D341Med (cell line): ENCODE data around the gene YPEL5.
"Not testable (repeated sequence)": the region's sequence is repeated elsewhere in the genome, so short reads cannot be mapped to it uniquely, and the experiment has no call there.

ENCODE experiments used
- DNase-seq: peaks from one replicate; pipeline ENCODE4 v3.0.0; 2012; ENCODE audit warnings: low spot score

YPEL5 gene

DNA sequence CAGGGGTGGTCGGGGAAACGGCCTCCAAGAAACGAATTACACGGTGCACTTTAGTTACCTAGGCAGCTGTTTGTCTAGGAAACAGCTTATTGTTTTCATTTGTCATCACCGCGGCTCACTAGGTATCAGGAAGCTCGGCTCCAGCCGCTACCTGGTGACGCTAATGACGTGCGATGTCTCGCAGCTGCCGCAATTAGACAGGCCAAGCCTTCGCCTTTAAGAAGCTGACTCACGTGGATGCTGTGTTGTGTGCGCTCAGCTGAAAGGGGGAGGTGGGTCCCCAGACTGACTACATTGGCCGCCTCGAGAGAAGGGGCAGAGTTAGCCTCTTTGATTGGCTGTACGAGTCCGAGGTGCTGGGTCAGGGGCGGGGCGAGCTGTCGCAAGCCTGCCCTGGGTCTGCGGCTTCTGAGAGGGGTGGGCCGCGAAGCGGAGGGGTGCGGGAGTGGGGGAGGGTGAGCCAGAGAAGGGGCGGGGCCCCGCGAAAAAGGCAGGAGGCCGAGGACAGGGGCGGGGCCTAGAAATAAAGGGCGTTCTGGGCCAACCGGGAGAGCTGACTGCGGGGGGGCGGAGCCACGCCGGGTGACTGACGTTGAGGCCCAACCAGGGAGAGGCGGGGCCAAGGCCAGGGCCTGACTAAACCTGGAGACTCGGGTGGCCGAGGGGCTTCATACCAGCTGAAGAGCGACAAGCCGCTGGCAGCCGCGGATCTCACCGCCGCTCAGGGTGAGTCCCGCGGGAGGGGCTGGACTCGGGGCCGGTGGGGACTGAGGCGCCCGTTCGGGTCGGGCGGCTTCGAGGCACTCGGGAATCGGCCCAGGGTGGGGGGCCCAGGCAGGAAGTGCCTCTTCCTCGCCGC is at the start of gene YPEL5:
Gene YPEL5 (plus strand): TSS at position 671 of the 859 bp plus-strand sequence. CDS start 9,645 bp downstream, outside the sequence.
- DNase-seq: peak; percentile 94

DNA sequence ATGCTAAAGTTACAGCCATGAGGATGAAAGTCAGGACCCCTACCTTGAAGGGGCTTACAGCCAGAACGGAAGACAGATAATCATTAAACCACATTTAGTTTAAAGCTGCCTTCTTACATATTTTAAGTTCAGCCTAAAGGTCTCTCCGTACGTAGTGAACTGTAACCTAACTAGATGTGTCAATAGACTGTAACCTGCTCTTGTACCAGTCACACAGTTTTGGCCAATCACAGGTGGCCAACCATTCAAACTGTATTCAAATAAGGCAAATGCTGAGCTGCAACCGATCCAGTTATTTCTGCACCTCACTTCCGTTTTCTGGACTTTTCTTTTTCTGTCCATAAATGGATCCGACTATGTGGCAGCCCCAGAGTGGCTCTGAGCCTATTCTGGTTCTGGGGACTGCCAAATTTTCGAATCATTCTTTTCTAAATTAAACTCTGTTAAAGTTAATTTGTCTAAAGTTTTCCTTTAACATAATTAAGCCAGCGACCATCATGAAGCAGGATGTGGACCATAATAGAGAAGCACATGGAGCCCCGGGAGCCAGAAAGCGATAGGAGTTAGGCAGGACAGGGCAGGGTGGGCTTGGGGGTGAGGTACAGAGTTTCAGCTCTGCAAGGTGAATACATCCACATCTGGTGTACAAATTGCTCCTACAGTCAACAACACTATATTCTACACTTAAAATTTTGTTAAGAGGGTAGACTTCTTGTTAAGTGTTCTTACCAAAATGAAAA is 48.4 kb upstream of the YPEL5 start:
- DNase-seq: no peak

DNA sequence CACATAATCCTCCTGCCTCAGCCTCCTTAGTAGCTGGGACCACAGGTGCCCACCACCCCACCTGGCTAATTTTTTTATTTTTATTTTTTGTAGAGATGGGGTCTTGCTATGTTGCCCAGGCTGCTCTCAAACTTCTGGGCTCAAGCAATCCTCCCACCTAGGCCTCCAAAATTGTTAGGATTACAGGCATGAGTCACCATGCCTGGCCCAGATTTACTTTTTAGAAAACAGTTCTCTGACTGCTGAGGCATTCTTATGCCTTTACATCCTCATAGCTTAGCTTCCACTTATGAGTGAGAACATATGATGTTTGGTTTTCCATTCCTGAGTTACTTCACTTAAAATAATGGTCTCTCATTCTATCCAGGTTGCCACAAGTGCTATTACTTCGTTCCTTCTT is 47.4 kb upstream of the YPEL5 start:
- DNase-seq: not testable (repeated sequence)

DNA sequence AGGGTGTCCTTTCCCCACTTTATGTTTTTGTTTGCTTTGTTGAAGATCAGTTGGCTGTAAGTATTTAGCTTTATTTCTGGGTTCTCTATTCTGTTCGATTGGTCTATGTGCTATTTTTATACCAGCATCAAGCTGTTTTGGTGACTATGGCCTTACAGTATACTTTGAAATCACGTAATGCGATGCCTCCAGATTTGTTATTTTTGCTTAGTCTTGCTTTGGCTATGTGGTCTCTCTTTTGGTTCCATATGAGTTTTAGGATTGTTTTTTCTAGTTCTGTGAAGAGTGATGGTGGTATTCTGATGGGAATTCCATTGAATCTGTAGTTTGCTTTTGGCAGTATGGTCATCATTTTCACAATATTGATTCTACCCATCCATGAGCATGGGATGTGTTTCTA is 46.1 kb upstream of the YPEL5 start:
- not testable (repeated sequence) for DNase-seq

DNA sequence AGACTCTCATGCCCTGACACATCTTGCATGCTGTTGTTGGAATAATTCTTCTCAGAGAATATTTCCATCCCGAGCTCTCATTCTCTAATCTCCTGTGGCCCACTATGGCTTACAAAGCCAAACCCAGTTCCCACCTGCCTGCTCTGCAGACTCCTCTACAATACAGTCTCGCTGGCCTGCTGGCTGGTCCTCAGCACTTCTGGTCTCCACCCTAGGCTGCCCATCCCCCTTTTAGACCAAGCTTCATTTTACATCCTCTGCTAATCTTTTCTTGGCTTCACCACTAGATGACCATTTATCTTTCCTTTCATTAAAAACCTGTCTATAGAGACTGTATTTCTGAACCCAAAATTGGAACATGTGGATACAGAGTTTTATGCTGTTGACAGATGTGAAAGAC is 42.5 kb upstream of the YPEL5 start:
- no peak for DNase-seq

DNA sequence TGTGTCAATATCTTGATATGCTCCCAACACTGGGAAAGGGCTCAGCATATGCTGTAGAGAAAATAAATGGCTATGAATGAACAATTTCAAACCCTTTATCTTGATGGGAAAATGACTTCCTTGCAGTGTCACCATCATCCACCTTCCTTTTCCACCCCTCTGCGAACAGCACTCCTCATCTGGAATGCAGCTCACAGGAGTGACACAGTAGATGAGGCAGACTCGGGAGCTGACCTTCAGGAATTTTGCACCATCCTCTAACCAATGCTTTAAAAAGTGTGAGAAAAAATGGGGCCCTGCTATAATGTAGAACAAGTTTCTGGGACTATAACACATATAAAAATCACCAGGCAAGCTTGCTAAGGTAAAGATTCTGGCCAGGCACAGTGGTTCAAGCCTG is 41.3 kb upstream of the YPEL5 start:
- no peak for DNase-seq

DNA sequence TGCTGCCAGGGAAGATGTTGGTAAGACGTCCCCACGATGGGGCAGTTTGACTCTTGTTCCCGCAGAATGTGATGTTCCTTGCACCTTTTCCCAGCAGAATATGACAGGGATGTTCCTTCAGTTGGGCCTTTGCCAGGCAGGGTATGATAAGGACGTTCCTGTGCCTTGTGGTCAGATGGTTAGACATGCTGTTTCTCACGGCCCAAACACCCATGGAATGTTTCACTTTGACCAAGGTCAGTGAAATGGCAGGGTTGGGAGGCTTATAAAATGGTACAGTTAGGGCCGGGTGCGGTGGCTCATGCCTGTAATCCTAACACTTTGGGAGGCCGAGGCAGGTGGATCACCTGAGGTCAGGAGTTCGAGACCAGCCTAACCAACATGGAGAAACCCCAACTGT is 40.3 kb upstream of the YPEL5 start:
- no peak for DNase-seq

DNA sequence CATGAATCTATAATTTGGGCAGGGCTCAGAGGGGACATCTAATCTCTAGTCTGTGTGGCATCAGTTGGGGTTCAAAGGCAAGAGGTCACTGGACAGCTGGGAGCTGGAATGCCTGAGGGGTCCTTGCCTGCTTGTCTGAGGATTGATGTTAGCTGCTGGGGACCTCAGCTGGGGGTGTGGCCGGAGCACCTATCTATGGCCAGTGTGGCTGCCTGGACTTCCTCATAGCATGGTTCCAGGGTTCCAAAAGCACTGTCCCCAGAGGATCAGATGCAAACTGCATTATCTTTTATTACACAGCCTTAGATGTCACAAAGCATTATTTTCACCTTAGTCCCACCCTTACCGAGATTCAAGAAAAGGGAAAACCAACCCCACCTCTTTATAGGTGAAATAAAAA is 38.6 kb upstream of the YPEL5 start:
- no peak for DNase-seq

DNA sequence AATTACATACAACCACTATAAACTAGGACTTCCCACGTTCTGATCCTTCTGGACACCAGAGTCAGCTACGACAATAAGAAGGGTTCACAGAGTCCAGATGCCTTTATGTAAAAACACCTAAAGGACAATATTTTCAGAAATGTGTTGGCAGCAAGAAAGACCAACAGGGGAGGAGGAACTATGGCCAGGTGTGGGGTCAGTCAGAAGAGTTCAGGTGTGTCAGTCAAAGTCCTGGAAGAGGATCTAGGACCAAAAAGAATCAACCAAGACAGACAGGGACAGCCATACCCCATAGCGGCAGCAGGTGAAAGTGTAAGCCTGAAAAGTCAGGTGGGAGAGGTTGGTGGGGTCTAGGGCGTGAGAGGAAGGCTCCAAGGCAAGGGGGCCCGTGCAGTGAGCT is 38.0 kb upstream of the YPEL5 start:
- DNase-seq: no peak

DNA sequence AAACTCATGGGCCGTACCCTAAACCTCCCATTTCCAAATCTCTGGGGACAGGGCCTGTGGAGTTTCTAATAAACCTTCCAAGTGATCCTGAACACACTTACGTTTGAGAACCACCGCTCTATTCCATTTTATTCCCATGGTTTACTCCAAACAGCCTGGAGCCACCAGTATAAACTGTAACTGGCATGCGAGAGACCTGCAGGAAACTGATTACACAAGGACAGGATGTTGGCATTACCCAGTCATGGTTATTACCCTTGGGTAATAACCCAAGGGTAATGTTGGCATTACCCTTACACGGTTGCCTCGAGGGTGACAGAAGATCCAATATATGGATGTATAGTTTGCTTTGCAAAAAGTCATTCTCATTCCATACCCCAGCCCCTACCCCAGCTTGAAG is 37.0 kb upstream of the YPEL5 start:
- DNase-seq: no peak

DNA sequence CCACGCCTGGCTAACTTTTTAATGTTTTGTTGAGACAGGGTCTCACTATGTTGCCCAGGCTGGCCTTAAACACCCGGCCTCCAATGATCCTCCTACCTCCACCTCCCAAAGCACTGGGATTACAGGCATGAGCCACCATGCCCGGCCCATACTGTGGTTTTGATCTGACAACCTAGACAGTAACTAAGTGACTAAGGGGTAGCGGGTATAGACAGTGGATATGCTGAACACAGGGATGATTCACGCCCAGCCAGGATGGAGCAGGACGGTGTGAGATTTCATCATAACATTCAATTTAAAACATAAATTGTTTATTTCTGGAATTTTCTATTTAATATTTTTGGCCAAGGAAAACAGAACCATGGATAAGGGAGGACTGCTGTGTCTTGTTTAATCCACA is 36.0 kb upstream of the YPEL5 start:
- DNase-seq: no peak

DNA sequence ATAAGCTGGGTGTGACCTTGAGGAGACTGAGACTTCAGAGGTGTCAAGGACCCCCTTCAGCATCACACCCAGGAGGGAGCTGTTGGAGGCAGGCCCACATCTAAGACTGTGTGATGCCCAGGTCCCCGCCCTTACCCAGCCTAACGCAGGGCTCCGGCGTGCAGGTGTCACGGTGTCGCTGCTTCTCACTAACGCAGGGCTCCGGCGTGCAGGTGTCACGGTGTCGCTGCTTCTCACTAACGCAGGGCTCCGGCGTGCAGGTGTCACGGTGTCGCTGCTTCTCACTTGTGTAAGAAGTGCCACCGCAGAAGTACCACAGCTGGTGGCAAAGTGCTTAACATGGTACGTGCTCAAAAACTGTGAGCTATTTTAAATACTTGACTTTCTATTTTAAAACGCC is 35.6 kb upstream of the YPEL5 start:
- not testable (repeated sequence) for DNase-seq

DNA sequence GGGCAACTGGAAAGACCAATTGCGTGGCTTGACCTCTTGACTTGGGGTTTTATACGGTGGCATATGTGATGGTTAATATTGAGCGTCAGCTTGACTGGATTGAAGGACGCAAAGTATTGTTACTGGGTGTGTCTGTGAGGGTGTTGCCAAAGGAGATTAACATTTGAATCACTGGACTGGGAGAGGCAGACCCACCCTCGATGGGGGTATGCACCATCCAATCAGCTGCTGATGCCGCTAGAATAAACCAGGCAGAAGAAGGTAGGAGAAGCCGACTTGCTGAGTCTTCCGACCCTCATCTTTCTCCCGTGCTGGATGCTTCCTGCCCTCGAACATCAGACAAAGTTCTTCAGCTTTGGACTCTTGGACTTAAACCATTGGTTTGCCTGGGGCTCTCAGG is 34.2 kb upstream of the YPEL5 start:
- no peak for DNase-seq

DNA sequence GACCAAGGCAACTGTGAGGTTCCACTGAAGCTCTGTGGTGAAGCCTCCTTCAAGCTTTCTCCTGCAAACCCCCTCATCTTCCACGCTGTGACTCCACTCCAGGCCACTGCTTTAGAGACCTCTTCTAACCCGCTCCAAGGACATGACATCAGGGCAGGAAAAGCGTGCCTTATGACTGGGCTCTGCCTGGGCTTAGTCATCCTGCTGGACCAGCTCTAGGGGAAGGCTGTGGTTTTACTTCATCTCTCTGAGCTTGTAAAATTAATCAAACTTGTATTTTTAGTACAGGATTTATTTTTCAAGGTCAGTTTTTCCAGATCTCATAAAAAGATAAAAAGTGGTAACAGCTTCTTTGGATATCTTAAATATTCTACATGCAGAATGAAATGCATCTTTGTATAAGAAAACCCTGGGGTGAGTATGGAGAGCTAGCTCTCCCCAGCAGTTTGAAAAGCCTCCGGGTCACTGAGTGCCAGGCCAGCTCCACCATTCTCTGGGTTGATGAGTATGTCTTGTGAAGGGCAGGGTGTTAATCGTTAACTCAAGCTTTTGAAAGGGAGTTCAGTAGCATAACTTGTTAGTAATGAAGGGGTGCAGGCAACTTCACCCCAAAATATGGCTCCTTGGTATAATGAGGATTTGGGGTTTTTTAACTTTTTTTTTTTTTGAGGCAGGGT is 33.1 kb upstream of the YPEL5 start:
- DNase-seq: no peak

DNA sequence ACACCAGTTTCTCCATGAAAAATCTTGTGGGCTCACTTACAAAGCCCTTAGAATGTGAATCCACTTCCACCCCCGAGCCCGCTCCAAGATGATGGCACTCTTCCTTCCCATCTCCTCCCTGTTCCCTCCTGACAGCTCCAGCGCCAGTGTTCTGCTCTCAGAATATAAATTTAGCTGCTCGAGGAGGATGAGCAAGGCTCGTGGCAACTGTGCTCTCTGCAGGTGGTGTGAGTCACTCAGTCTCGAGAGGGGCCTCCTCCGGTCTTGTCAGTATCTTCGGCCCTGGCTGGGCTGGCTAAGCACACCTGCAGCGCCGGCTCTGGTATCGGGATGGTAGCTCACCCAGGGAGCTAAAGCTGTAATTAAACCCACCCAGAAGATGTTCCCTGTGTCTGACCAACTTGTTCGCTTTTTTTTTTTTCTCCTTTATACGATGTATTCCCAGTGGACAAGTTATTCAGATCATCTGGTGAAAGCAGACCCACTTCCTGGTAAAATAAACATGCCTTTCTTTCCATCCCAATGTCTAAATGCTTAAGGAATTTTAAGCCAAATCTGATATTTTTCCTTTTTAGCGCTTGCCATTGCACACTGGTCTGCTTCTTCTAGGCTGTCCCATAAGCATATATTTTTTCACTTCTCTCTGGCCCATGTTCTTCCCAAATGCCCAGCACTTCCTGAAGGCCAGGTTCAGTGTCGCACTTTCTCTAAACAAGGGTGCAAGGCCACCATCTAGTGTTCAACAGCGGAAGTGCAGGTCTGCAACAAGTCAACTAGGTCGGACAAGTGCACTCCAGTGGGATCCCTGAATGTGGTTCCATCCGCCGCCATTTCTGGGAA is 31.4 kb upstream of the YPEL5 start:
- peak; percentile 69 for DNase-seq

DNA sequence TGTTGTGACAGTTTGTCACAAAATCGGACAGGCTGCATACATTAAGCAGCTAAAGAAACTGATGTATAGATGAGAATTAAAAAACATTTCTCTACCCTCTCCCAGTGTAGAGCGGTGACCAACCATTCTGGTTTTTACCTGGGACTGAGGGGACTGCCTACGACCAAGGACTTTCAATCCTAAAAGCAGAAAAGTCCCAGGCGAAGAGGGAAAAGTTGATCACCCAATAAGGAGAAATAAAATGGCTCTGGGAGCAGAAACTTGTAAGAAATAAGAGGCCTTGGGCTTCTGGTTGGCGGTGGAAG is 30.9 kb upstream of the YPEL5 start:
- no peak for DNase-seq

DNA sequence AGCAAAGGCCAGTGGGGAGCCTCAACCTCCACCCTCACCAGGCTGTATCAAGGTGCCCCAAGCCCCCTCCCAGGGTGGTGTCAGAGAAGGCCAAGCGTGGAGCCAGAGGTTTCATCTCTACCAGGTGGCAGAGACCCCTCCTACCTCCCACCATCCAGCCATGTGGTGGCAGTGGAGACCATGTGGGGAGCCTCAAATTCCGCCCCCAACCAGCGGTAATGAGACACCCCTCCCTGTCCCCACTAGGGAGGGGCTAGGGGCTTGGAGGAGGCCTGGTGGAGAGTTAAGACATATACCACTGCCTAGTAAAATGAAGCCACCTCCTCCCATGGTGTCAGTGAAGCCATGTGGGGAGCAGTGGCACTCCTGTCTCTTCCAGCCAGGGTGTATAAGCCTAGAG is 24.4 kb upstream of the YPEL5 start:
- no peak for DNase-seq

DNA sequence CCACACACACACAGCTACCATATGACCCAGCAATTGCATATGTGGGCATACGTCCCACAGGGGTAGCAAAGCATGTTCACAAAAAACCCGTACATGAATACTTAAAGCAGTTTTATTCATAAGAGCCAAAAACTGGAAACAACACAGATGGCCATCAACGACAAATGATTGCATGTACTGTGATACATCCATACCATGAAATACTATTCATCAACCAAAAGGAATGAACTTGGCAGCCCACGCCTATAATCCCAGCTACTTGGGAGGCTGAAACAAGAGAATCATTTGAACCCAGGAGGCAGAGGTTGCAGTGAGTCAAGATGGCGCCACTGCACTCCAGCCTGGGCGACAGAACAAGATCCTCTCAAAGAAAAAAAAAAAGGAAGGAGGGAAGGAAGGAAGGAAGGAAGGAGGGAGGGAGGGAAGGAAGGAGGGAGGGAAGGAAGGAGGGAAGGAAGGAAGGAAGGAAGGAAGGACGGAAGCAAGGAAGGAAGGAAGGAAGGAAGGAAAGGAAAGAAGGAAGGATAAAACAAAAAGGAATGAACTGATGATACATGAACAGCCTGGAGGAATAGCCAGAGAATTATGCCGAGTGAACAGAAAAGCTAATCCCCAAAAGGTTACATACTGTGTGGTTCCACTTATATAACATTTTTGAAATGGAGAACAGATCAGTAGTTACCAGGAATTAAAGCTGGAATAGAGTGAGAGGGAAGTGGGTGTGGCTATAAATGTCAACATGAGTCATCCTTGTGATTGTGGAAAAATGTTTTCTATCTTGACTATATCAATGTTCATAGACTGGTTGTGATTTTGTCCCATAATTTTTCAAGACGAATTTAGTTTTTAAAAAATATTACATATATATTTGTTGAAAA is 19.6 kb upstream of the YPEL5 start:
- DNase-seq: no peak

DNA sequence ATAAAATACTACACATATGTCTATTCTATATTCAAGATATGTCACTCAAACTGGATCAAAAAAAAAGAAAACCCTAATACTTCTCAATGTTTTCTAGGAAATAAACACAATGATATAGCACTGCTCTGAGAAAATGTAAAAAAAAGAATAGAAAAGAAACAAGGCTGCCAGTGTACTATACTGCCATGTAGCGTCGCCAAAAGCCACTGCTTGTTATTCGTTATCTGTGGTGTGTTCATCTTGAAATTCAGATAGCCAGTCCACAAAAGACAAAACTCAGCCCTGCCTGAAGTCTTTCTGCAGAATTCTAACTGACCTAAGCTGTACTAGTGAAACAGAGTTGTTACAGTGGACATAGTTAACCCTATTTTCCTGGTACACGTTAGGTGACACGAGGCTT is 12.2 kb upstream of the YPEL5 start:
- DNase-seq: no peak

DNA sequence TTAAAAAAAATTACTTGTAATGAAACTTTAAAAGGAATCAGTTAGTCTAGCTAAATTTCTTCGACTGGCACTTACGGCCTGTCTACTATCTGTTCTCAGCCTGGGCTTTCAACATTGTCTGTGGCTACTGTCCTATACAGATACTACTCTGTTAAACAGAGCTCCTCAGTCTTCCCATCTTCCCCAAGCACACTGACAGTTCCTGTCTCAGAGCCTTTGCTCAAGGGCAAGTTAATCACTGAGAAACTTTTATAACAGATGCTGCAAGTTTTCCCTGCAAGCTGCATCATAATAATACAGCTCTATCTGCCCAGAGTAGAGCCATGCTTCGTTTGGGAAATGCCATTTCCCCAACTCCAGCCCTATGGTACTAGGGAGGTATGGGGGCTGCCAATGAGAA is 11.3 kb upstream of the YPEL5 start:
- DNase-seq: no peak

DNA sequence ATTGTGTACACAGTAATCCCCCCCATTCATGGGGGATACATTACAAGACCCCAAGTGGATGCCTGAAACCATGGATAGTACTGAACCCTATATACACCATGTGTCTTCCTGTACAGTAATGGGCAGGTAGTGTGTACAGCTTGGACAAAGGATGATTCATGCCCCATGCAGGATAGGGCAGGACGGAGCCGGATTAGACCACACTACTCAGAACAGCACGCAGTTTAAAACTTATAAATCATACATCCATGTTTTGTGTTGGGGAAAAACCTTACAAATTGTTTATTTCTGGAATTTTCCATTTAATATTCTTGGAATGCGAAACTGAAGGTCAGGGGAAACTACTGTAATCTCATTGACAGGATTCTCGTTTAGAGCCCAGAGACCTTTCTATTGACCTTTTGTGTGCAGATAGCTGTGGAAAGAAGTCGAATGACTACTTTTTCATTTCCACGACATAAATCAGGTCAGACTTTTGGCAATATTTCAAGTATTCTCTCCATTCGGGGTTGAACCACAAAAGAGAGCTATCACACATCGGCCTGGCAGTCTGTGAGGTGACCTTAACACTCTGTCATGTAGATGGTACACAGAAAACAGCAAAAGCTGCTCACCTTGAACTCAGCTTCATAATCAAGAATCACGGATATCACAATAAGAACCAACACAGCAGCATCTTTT is 9.9 kb upstream of the YPEL5 start:
- DNase-seq: no peak
